ENCODE measurements around the gene MAMDC4. TPM values are rescaled to one million over a fixed set of nuclear protein-coding genes. Genes with fewer than 3 reads are reported as not detected.
"Not testable (repeated sequence)": the region's sequence is repeated elsewhere in the genome, so short reads cannot be mapped to it uniquely, and the experiment has no call there.

MAMDC4 gene
- total and polyA plus RNA-seq, 2 experiments from 2014 or later, result 8.5 to 12.7 TPM

GRCh38 chr9:136880651-136881050, 28.5 kb downstream of the MAMDC4 start:
- no peaks in the 10 kb centered on the region for H3K79me2 ChIP-seq
- no peak overlapping the region for H3K27ac ChIP-seq
- no peak overlapping the region for H3K4me2 ChIP-seq
- DNase-seq (ENCODE audit: low spot score), result no peak
- no peak overlapping the region for H3K4me3 ChIP-seq
- H3K4me1 ChIP-seq (ENCODE audit: insufficient read depth), result peaks cover 11% of the 10 kb centered on the region
- H3K9me2 ChIP-seq (replicated peaks; ENCODE audit: insufficient read depth), result no peaks in the 10 kb centered on the region
- no peaks in the 10 kb centered on the region for H3K27me3 ChIP-seq
- no peaks in the 10 kb centered on the region for H3K9me3 ChIP-seq (ENCODE audit: low read depth)
- H3K36me3 ChIP-seq (replicated peaks; ENCODE audit: insufficient read depth, low read depth), result no peaks in the 10 kb centered on the region
- TF ChIP-seq CTCF (IDR thresholded peaks at IDR 0.05; ENCODE audit: poor library complexity) (no peak), EZH2 (IDR thresholded peaks at IDR 0.05; ENCODE audit: borderline replicate concordance) (no peak), EZH2phosphoT487 (IDR thresholded peaks at IDR 0.05; ENCODE audit: low read depth, severe bottlenecking, unreplicated experiment) (no peak)
- no peak overlapping the region for H2AFZ ChIP-seq
- H4K20me1 ChIP-seq (ENCODE audit: insufficient read depth, poor library complexity, severe bottlenecking), result no peaks in the 10 kb centered on the region
- 88% methylated on average over 10 of the region's 11 CpGs for WGBS (ENCODE audit: low lambda C conversion rate, missing lambda C conversion rate)

- Histone ChIP-seq H3K4me2 (peak overlapping the region; percentile 61), H3K4me1 (ENCODE audit: insufficient read depth) (peaks cover 11% of the 10 kb centered on the region), H3K4me3 (no peak overlapping the region), H3K27me3 (no peaks in the 10 kb centered on the region), H2AFZ (no peak overlapping the region), H3K27ac (peak overlapping the region; percentile 80), H4K20me1 (ENCODE audit: insufficient read depth, poor library complexity, severe bottlenecking) (no peaks in the 10 kb centered on the region), H3K36me3 (replicated peaks; ENCODE audit: insufficient read depth, low read depth) (no peaks in the 10 kb centered on the region), H3K9me3 (ENCODE audit: low read depth) (no peaks in the 10 kb centered on the region), H3K9me2 (replicated peaks; ENCODE audit: insufficient read depth) (no peaks in the 10 kb centered on the region), H3K79me2 (peaks cover under 1% of the 10 kb centered on the region)
- peak; percentile 82 for DNase-seq (ENCODE audit: low spot score)
- TF ChIP-seq EZH2 (IDR thresholded peaks at IDR 0.05; ENCODE audit: borderline replicate concordance) (no peak), EZH2phosphoT487 (IDR thresholded peaks at IDR 0.05; ENCODE audit: low read depth, severe bottlenecking, unreplicated experiment) (no peak), CTCF (IDR thresholded peaks at IDR 0.05; ENCODE audit: poor library complexity) (no peak)
- 21% methylated on average over 8 of the region's 9 CpGs for WGBS (ENCODE audit: low lambda C conversion rate, missing lambda C conversion rate)
Observed at GRCh38 chr9:136881691-136882108, 29.6 kb downstream of the MAMDC4 start.

- no peak overlapping the region for H3K4me3 ChIP-seq
- peaks cover 11% of the 10 kb centered on the region for H3K4me1 ChIP-seq (ENCODE audit: insufficient read depth)
- no peak overlapping the region for H2AFZ ChIP-seq
- WGBS (ENCODE audit: low lambda C conversion rate, missing lambda C conversion rate), result 77% methylated on average over 19 of the region's 19 CpGs
- TF ChIP-seq CTCF (IDR thresholded peaks at IDR 0.05; ENCODE audit: poor library complexity), result no peak
- TF ChIP-seq EZH2 (IDR thresholded peaks at IDR 0.05; ENCODE audit: borderline replicate concordance), result no peak
- TF ChIP-seq EZH2phosphoT487 (IDR thresholded peaks at IDR 0.05; ENCODE audit: low read depth, severe bottlenecking, unreplicated experiment), result no peak
- H3K4me2 ChIP-seq, result peak overlapping the region; percentile 61
- H3K9me2 ChIP-seq (replicated peaks; ENCODE audit: insufficient read depth), result no peaks in the 10 kb centered on the region
- H3K36me3 ChIP-seq (replicated peaks; ENCODE audit: insufficient read depth, low read depth), result no peaks in the 10 kb centered on the region
- no peaks in the 10 kb centered on the region for H4K20me1 ChIP-seq (ENCODE audit: insufficient read depth, poor library complexity, severe bottlenecking)
- DNase-seq (ENCODE audit: low spot score), result peak; percentile 87
- no peaks in the 10 kb centered on the region for H3K27me3 ChIP-seq
- no peaks in the 10 kb centered on the region for H3K9me3 ChIP-seq (ENCODE audit: low read depth)
- peaks cover 7% of the 10 kb centered on the region for H3K79me2 ChIP-seq
- H3K27ac ChIP-seq, result peak overlapping the region; percentile 80
Observed at GRCh38 chr9:136882109-136882946, 30.2 kb downstream of the MAMDC4 start.

- H3K4me2 ChIP-seq, result not testable (repeated sequence)
Observed at GRCh38 chr9:136882947-136883283, 30.8 kb downstream of the MAMDC4 start.

GRCh38 chr9:136883670-136884069, 31.5 kb downstream of the MAMDC4 start:
- WGBS (ENCODE audit: low lambda C conversion rate, missing lambda C conversion rate), result 95% methylated on average over 10 of the region's 10 CpGs
- not testable (repeated sequence) for H3K4me3 ChIP-seq; H3K9me3 ChIP-seq (ENCODE audit: low read depth); H3K36me3 ChIP-seq (replicated peaks; ENCODE audit: insufficient read depth, low read depth); H3K4me2 ChIP-seq; DNase-seq (ENCODE audit: low spot score); H3K9me2 ChIP-seq (replicated peaks; ENCODE audit: insufficient read depth); H3K27me3 ChIP-seq; H4K20me1 ChIP-seq (ENCODE audit: insufficient read depth, poor library complexity, severe bottlenecking); H2AFZ ChIP-seq; H3K27ac ChIP-seq
- H3K79me2 ChIP-seq, result peaks cover 20% of the 10 kb centered on the region
- H3K4me1 ChIP-seq (ENCODE audit: insufficient read depth), result peaks cover 11% of the 10 kb centered on the region

More at GRCh38 chr9:136882947-136883283, 30.8 kb downstream of the MAMDC4 start:
- not testable (repeated sequence) for H2AFZ ChIP-seq; H3K9me2 ChIP-seq (replicated peaks; ENCODE audit: insufficient read depth); H3K4me3 ChIP-seq; H3K27me3 ChIP-seq; H3K9me3 ChIP-seq (ENCODE audit: low read depth); DNase-seq (ENCODE audit: low spot score); H3K36me3 ChIP-seq (replicated peaks; ENCODE audit: insufficient read depth, low read depth); H4K20me1 ChIP-seq (ENCODE audit: insufficient read depth, poor library complexity, severe bottlenecking)
- peaks cover 11% of the 10 kb centered on the region for H3K4me1 ChIP-seq (ENCODE audit: insufficient read depth)
- peak overlapping the region; percentile 68 for H3K27ac ChIP-seq
- H3K79me2 ChIP-seq, result peaks cover 13% of the 10 kb centered on the region
- WGBS (ENCODE audit: low lambda C conversion rate, missing lambda C conversion rate), result 83% methylated on average over 9 of the region's 9 CpGs
